ENCODE results near the gene CDK5RAP3.

- TF ChIP-seq ATF6 (CRISPR knock-in tag; IDR thresholded peaks at IDR 0.05): no peak
- TF ChIP-seq ZNF232 (CRISPR knock-in tag; IDR thresholded peaks at IDR 0.05): no peak
- TF ChIP-seq, protein P1, sequence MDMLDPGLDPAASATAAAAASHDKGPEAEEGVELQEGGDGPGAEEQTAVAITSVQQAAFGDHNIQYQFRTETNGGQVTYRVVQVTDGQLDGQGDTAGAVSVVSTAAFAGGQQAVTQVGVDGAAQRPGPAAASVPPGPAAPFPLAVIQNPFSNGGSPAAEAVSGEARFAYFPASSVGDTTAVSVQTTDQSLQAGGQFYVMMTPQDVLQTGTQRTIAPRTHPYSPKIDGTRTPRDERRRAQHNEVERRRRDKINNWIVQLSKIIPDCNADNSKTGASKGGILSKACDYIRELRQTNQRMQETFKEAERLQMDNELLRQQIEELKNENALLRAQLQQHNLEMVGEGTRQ (CRISPR knock-in tag; IDR thresholded peaks at IDR 0.05): no peak
- TF ChIP-seq TEAD4 (CRISPR knock-in tag; IDR thresholded peaks at IDR 0.05): no peak
- TF ChIP-seq, protein P2, sequence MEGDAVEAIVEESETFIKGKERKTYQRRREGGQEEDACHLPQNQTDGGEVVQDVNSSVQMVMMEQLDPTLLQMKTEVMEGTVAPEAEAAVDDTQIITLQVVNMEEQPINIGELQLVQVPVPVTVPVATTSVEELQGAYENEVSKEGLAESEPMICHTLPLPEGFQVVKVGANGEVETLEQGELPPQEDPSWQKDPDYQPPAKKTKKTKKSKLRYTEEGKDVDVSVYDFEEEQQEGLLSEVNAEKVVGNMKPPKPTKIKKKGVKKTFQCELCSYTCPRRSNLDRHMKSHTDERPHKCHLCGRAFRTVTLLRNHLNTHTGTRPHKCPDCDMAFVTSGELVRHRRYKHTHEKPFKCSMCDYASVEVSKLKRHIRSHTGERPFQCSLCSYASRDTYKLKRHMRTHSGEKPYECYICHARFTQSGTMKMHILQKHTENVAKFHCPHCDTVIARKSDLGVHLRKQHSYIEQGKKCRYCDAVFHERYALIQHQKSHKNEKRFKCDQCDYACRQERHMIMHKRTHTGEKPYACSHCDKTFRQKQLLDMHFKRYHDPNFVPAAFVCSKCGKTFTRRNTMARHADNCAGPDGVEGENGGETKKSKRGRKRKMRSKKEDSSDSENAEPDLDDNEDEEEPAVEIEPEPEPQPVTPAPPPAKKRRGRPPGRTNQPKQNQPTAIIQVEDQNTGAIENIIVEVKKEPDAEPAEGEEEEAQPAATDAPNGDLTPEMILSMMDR (IDR thresholded peaks at IDR 0.05): no peak
- TF ChIP-seq NFATC4 (CRISPR knock-in tag; IDR thresholded peaks at IDR 0.05): no peak
- TF ChIP-seq E2F4 (CRISPR knock-in tag; IDR thresholded peaks at IDR 0.05; ENCODE audit: borderline replicate concordance, low read depth): no peak
- TF ChIP-seq, protein P3, sequence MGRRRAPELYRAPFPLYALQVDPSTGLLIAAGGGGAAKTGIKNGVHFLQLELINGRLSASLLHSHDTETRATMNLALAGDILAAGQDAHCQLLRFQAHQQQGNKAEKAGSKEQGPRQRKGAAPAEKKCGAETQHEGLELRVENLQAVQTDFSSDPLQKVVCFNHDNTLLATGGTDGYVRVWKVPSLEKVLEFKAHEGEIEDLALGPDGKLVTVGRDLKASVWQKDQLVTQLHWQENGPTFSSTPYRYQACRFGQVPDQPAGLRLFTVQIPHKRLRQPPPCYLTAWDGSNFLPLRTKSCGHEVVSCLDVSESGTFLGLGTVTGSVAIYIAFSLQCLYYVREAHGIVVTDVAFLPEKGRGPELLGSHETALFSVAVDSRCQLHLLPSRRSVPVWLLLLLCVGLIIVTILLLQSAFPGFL (CRISPR knock-in tag; IDR thresholded peaks at IDR 0.05; ENCODE audit: borderline replicate concordance): no peak
- no peak for TF ChIP-seq ATF1 (CRISPR knock-in tag; IDR thresholded peaks at IDR 0.05)
- no peak for TF ChIP-seq ARID4B (CRISPR knock-in tag; IDR thresholded peaks at IDR 0.05; ENCODE audit: borderline replicate concordance)
- no peak for TF ChIP-seq SOX15 (CRISPR knock-in tag; IDR thresholded peaks at IDR 0.05)
- TF ChIP-seq, protein P4, sequence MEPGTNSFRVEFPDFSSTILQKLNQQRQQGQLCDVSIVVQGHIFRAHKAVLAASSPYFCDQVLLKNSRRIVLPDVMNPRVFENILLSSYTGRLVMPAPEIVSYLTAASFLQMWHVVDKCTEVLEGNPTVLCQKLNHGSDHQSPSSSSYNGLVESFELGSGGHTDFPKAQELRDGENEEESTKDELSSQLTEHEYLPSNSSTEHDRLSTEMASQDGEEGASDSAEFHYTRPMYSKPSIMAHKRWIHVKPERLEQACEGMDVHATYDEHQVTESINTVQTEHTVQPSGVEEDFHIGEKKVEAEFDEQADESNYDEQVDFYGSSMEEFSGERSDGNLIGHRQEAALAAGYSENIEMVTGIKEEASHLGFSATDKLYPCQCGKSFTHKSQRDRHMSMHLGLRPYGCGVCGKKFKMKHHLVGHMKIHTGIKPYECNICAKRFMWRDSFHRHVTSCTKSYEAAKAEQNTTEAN (CRISPR knock-in tag; IDR thresholded peaks at IDR 0.05): no peak
These were observed 21.3 kb downstream of the CDK5RAP3 start for GRCh38 chr17:47992216-47992615.

Measured in WTC11 (cell line).